Effector CD4-positive, alpha-beta T cell (primary cell): ENCODE data around the gene MADCAM1.

Experiments
- DNase-seq: peaks from one replicate; pipeline ENCODE4 v3.0.0-alpha.2; 2020

Gene MADCAM1

GRCh38 chr19:534088-534487 lies 37.8 kb downstream of the MADCAM1 start:
- DNase-seq, result no peak

GRCh38 chr19:535017-535835 lies 38.9 kb downstream of the MADCAM1 start:
- no peak for DNase-seq

GRCh38 chr19:536031-536880 lies 40.0 kb downstream of the MADCAM1 start:
- no peak for DNase-seq

- no peak for DNase-seq
Measured at GRCh38 chr19:536881-537404, 40.7 kb downstream of the MADCAM1 start.

GRCh38 chr19:538641-539428 lies 42.5 kb downstream of the MADCAM1 start:
- DNase-seq, result no peak

- DNase-seq, result no peak
Measured at GRCh38 chr19:539429-540030, 43.2 kb downstream of the MADCAM1 start.

GRCh38 chr19:540867-541637 lies 44.8 kb downstream of the MADCAM1 start:
- DNase-seq, result no peak

GRCh38 chr19:541699-542098 lies 45.4 kb downstream of the MADCAM1 start:
- no peak for DNase-seq

GRCh38 chr19:542173-542866 lies 46.0 kb downstream of the MADCAM1 start:
- no peak for DNase-seq

- peak; percentile 71 for DNase-seq
Measured at GRCh38 chr19:543910-544608, 47.8 kb downstream of the MADCAM1 start, which contains the start of gene GZMM. Gene GZMM (plus strand): TSS chr19:544053. CDS start chr19:544072, 19 bp downstream.

GRCh38 chr19:547117-547516 lies 50.8 kb downstream of the MADCAM1 start:
- DNase-seq, result no peak

- no peak for DNase-seq
Measured at GRCh38 chr19:547836-548720, 51.8 kb downstream of the MADCAM1 start.

- no peak for DNase-seq
Measured at GRCh38 chr19:548886-549830, 52.9 kb downstream of the MADCAM1 start.

- no peak for DNase-seq
Measured at GRCh38 chr19:554817-555216, 58.5 kb downstream of the MADCAM1 start.
